Measurements from ENCODE around the gene KBTBD12. TPM values are rescaled to one million over a fixed set of nuclear protein-coding genes. Genes with fewer than 3 reads are reported as not detected.

Gene KBTBD12
- total RNA-seq, 2 donors from 2014 or later, result not detected

DNA sequence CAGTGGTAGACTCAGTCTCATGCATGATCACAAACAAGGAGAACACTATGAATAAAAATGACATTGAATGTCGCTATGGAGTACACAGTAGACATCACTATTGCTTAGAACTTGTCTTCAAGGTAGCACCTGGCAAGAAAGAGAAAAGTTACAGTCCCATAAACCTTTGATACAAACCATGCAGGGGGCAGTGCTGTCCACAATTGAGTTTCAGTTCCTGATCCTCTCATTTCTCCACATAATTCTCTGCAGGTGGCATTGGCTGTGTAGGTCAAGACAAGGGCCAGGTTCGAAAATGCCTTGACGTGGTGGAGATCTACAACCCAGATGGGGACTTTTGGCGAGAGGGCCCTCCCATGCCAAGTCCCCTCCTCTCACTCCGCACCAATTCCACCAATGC lies 47.9 kb downstream of the KBTBD12 start:
- H3K27ac Mint-ChIP-seq, result no peak overlapping the region

GRCh38 chr3:127964053-127964452 lies 49.0 kb downstream of the KBTBD12 start:
- no peaks in the 10 kb centered on the region for H3K9me3 Mint-ChIP-seq
- no peak overlapping the region for H3K27ac Mint-ChIP-seq
- no peaks in the 10 kb centered on the region for H3K36me3 Mint-ChIP-seq (ENCODE audit: insufficient read depth in 2 of 2)
- no peak overlapping the region for H3K4me3 Mint-ChIP-seq
- ATAC-seq (replicated peaks in 1 of 2), result no peak
- DNase-seq, result no peak
- H3K27me3 Mint-ChIP-seq (ENCODE audit: low read depth), result peaks cover 27% of the 10 kb centered on the region
- no peaks in the 10 kb centered on the region for H3K4me1 Mint-ChIP-seq (ENCODE audit: low read depth)

More for the DNA sequence above, 47.9 kb downstream of the KBTBD12 start:
- no peaks in the 10 kb centered on the region for H3K9me3 Mint-ChIP-seq
- no peak overlapping the region for H3K4me3 Mint-ChIP-seq
- ATAC-seq (replicated peaks in 1 of 2) (no peak), DNase-seq (no peak)
- H3K27me3 Mint-ChIP-seq (ENCODE audit: low read depth), result peaks cover 22% of the 10 kb centered on the region
- no peaks in the 10 kb centered on the region for H3K36me3 Mint-ChIP-seq (ENCODE audit: insufficient read depth in 2 of 2)
- H3K4me1 Mint-ChIP-seq (ENCODE audit: low read depth), result no peaks in the 10 kb centered on the region

DNA sequence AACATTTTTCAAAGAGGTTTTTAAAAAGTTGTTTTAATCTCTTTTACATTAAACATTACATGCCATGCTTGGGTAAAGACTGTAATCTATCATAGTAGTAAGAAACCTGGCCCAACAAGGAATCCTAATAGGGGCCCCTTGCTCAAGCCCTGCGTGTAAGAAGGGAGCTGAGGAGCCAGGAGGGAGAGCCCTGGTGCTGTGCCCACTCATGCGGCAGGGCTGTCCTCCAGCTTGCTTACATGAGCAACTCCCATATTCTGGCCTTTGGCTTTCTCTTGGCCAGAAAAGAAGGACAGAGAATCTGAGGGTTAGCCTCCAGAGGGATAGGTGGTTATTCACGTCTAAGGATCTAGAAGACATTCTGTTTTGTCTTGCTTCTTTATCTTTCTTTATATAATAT lies 49.8 kb downstream of the KBTBD12 start:
- no peaks in the 10 kb centered on the region for H3K36me3 Mint-ChIP-seq (ENCODE audit: insufficient read depth in 2 of 2)
- peaks cover 27% of the 10 kb centered on the region for H3K27me3 Mint-ChIP-seq (ENCODE audit: low read depth)
- no peaks in the 10 kb centered on the region for H3K9me3 Mint-ChIP-seq
- DNase-seq, result no peak
- ATAC-seq (replicated peaks in 1 of 2), result no peak
- no peaks in the 10 kb centered on the region for H3K4me1 Mint-ChIP-seq (ENCODE audit: low read depth)
- no peak overlapping the region for H3K27ac Mint-ChIP-seq
- H3K4me3 Mint-ChIP-seq, result no peak overlapping the region

GRCh38 chr3:127967316-127967715 lies 52.3 kb downstream of the KBTBD12 start:
- Mint-ChIP-seq H3K9me3 (no peaks in the 10 kb centered on the region), H3K4me3 (no peak overlapping the region), H3K36me3 (ENCODE audit: insufficient read depth in 2 of 2) (no peaks in the 10 kb centered on the region), H3K4me1 (ENCODE audit: low read depth) (no peaks in the 10 kb centered on the region), H3K27me3 (ENCODE audit: low read depth) (peaks cover 33% of the 10 kb centered on the region), H3K27ac (no peak overlapping the region)
- DNase-seq (no peak), ATAC-seq (replicated peaks in 1 of 2) (no peak)

- Mint-ChIP-seq H3K27me3 (ENCODE audit: low read depth) (peaks cover 25% of the 10 kb centered on the region), H3K9me3 (no peaks in the 10 kb centered on the region), H3K36me3 (ENCODE audit: insufficient read depth in 2 of 2) (no peaks in the 10 kb centered on the region), H3K27ac (no peak overlapping the region), H3K4me3 (no peak overlapping the region), H3K4me1 (ENCODE audit: low read depth) (no peaks in the 10 kb centered on the region)
- DNase-seq (peak in 1 of 2 donors; percentile 6), ATAC-seq (replicated peaks in 1 of 2) (no peak)
Observed at GRCh38 chr3:127970966-127971592, 56.0 kb downstream of the KBTBD12 start.

- ATAC-seq (replicated peaks in 1 of 2) (no peak), DNase-seq (no peak)
- Mint-ChIP-seq H3K36me3 (ENCODE audit: insufficient read depth in 2 of 2) (no peaks in the 10 kb centered on the region), H3K27ac (no peak overlapping the region), H3K4me1 (ENCODE audit: low read depth) (no peaks in the 10 kb centered on the region), H3K27me3 (ENCODE audit: low read depth) (peaks cover 6% of the 10 kb centered on the region), H3K9me3 (peaks cover 0 to 2% of the 10 kb centered on the region in 2 donors), H3K4me3 (no peak overlapping the region)
Observed at GRCh38 chr3:127974226-127974625, 59.2 kb downstream of the KBTBD12 start.

GRCh38 chr3:127975153-127976029 lies 60.4 kb downstream of the KBTBD12 start:
- H3K4me1 Mint-ChIP-seq (ENCODE audit: low read depth), result no peaks in the 10 kb centered on the region
- H3K27me3 Mint-ChIP-seq (ENCODE audit: low read depth), result peaks cover 6% of the 10 kb centered on the region
- no peak for DNase-seq
- H3K36me3 Mint-ChIP-seq (ENCODE audit: insufficient read depth in 2 of 2), result no peaks in the 10 kb centered on the region
- H3K27ac Mint-ChIP-seq, result no peak overlapping the region
- no peak overlapping the region for H3K4me3 Mint-ChIP-seq
- no peak for ATAC-seq (replicated peaks in 1 of 2)
- peaks cover 0 to 2% of the 10 kb centered on the region in 2 donors for H3K9me3 Mint-ChIP-seq

GRCh38 chr3:127978636-127979035 lies 63.6 kb downstream of the KBTBD12 start:
- peaks cover 0 to 2% of the 10 kb centered on the region in 2 donors for H3K9me3 Mint-ChIP-seq
- H3K27ac Mint-ChIP-seq, result no peak overlapping the region
- H3K4me3 Mint-ChIP-seq, result no peak overlapping the region
- H3K4me1 Mint-ChIP-seq (ENCODE audit: low read depth), result no peaks in the 10 kb centered on the region
- DNase-seq (no peak), ATAC-seq (replicated peaks in 1 of 2) (no peak)
- H3K27me3 Mint-ChIP-seq (ENCODE audit: low read depth), result no peaks in the 10 kb centered on the region
- H3K36me3 Mint-ChIP-seq (ENCODE audit: insufficient read depth in 2 of 2), result no peaks in the 10 kb centered on the region

DNA sequence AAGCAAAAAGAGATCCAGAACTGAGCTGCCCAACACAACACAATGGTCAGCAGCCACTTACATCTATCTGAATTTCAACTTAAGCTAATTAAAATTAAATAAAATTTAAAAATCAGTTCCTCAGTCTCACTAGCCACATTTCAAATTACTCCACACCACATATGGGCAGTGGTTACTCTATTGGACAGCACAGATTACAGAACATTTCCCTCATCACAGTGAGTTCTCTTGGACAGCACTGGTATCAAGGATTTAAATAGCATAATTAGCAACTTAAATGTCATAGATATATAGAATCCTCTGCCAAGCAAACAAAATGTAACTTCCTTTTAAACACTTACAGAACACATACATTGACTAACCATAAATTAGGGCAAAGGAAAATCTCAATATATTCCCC lies 64.4 kb downstream of the KBTBD12 start:
- Mint-ChIP-seq H3K27ac (no peak overlapping the region), H3K4me1 (ENCODE audit: low read depth) (no peaks in the 10 kb centered on the region), H3K4me3 (no peak overlapping the region), H3K36me3 (ENCODE audit: insufficient read depth in 2 of 2) (no peaks in the 10 kb centered on the region), H3K9me3 (peaks cover 0 to 2% of the 10 kb centered on the region in 2 donors), H3K27me3 (ENCODE audit: low read depth) (no peaks in the 10 kb centered on the region)
- ATAC-seq (replicated peaks in 1 of 2) (no peak), DNase-seq (no peak)

DNA sequence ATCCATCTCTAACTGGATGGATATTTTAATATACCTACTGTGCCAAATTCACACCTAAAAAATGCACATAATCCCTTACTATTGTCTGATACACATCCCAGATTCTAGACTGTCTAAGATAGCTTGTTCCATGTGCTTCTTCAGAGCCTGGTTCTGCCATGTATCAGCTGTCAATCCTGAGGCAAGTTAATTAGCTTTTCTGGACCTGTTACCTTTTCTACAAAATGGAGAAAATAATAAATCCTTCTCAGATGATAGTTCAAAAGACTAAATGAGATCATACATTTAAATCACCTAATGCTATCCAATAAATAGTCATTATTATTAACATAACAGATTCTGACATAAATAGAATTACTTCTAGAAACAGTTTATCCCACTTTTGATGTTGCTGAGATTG lies 66.1 kb downstream of the KBTBD12 start:
- Mint-ChIP-seq H3K27me3 (ENCODE audit: low read depth) (no peaks in the 10 kb centered on the region), H3K4me1 (ENCODE audit: low read depth) (no peaks in the 10 kb centered on the region), H3K36me3 (ENCODE audit: insufficient read depth in 2 of 2) (no peaks in the 10 kb centered on the region), H3K9me3 (peaks cover 0 to 2% of the 10 kb centered on the region in 2 donors), H3K27ac (no peak overlapping the region), H3K4me3 (no peak overlapping the region)
- DNase-seq, result no peak
- no peak for ATAC-seq (replicated peaks in 1 of 2)

- Mint-ChIP-seq H3K27ac (no peak overlapping the region), H3K36me3 (ENCODE audit: insufficient read depth in 2 of 2) (no peaks in the 10 kb centered on the region), H3K9me3 (peaks cover 0 to under 1% of the 10 kb centered on the region in 2 donors), H3K27me3 (ENCODE audit: low read depth) (no peaks in the 10 kb centered on the region), H3K4me3 (no peak overlapping the region), H3K4me1 (ENCODE audit: low read depth) (no peaks in the 10 kb centered on the region)
- no peak for DNase-seq
- no peak for ATAC-seq (replicated peaks in 1 of 2)
Observed at GRCh38 chr3:127982155-127982554, 67.1 kb downstream of the KBTBD12 start.

- ATAC-seq (replicated peaks in 1 of 2) (no peak), DNase-seq (no peak)
- H3K27me3 Mint-ChIP-seq (ENCODE audit: low read depth), result no peaks in the 10 kb centered on the region
- no peak overlapping the region for H3K27ac Mint-ChIP-seq
- H3K4me1 Mint-ChIP-seq (ENCODE audit: low read depth), result no peaks in the 10 kb centered on the region
- H3K9me3 Mint-ChIP-seq, result no peaks in the 10 kb centered on the region
- no peak overlapping the region for H3K4me3 Mint-ChIP-seq
- H3K36me3 Mint-ChIP-seq (ENCODE audit: insufficient read depth in 2 of 2), result no peaks in the 10 kb centered on the region
Observed at GRCh38 chr3:127984241-127984975, 69.4 kb downstream of the KBTBD12 start.

DNA sequence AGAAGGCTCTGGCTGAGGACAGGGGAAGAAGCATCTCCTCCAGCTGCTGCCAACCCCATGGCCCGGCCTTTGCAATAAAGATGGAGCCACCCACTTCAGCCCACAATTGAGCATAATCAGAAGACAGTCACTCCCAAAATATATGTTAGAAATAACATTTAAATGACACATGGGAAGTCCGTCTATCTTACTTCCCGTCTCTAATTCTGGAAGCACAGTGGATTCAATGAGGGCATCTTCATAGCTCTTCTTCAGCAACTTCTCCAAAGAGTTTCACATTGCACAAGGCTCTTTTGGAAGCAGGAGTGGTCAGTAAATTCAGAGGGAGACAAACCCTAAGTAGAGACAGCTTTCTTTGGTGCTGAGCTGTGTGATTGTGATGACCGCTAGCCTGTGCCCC lies 70.2 kb downstream of the KBTBD12 start:
- no peaks in the 10 kb centered on the region for H3K27me3 Mint-ChIP-seq (ENCODE audit: low read depth)

More for the DNA sequence above, 70.2 kb downstream of the KBTBD12 start:
- no peaks in the 10 kb centered on the region for H3K9me3 Mint-ChIP-seq
- no peak overlapping the region for H3K4me3 Mint-ChIP-seq
- no peaks in the 10 kb centered on the region for H3K36me3 Mint-ChIP-seq (ENCODE audit: insufficient read depth in 2 of 2)
- no peaks in the 10 kb centered on the region for H3K4me1 Mint-ChIP-seq (ENCODE audit: low read depth)
- ATAC-seq (replicated peaks in 1 of 2), result no peak
- no peak for DNase-seq
- no peak overlapping the region for H3K27ac Mint-ChIP-seq
